HG03558 (cell line): ENCODE data around the gene GPR158.

Source experiments
- ATAC-seq: cut with Tn5 transposase; IDR thresholded peaks from one replicate; pipeline ENCODE4 v1.9.1; 2021; ENCODE audit warnings: moderate number of reproducible peaks; ENCODE audit not compliant: unreplicated experiment; ENCODE audit errors: extremely low read depth

GPR158 gene

GRCh38 chr10:25556457-25556856 lies 381.7 kb downstream of the GPR158 start:
- no peak for ATAC-seq

- no peak for ATAC-seq
Observed at GRCh38 chr10:25557136-25557535, 382.3 kb downstream of the GPR158 start.

GRCh38 chr10:25561758-25562157 lies 387.0 kb downstream of the GPR158 start:
- ATAC-seq: no peak

- ATAC-seq: no peak
Observed at GRCh38 chr10:25562547-25562946, 387.7 kb downstream of the GPR158 start.

- ATAC-seq: no peak
Observed at GRCh38 chr10:25564351-25564750, 389.6 kb downstream of the GPR158 start.

GRCh38 chr10:25565570-25565969 lies 390.8 kb downstream of the GPR158 start:
- ATAC-seq: no peak

- ATAC-seq: no peak
Observed at GRCh38 chr10:25573316-25573715, 398.5 kb downstream of the GPR158 start.

GRCh38 chr10:25575343-25575742 lies 400.5 kb downstream of the GPR158 start:
- ATAC-seq: no peak

- ATAC-seq: no peak
Observed at GRCh38 chr10:25578061-25578460, 403.3 kb downstream of the GPR158 start.

GRCh38 chr10:25582961-25583360 lies 408.2 kb downstream of the GPR158 start:
- no peak for ATAC-seq

GRCh38 chr10:25600651-25601050 lies 425.9 kb downstream of the GPR158 start:
- no peak for ATAC-seq

- no peak for ATAC-seq
Observed at GRCh38 chr10:25604591-25604990, 429.8 kb downstream of the GPR158 start.

- no peak for ATAC-seq
Observed at GRCh38 chr10:25614652-25615051, 439.9 kb downstream of the GPR158 start.

GRCh38 chr10:25615926-25616325 lies 441.1 kb downstream of the GPR158 start:
- no peak for ATAC-seq

GRCh38 chr10:25616903-25617592 lies 442.2 kb downstream of the GPR158 start:
- ATAC-seq: no peak

- ATAC-seq: no peak
Observed at GRCh38 chr10:25627606-25628005, 452.8 kb downstream of the GPR158 start.

GRCh38 chr10:25629333-25629732 lies 454.5 kb downstream of the GPR158 start:
- ATAC-seq: no peak

GRCh38 chr10:25631471-25631870 lies 456.7 kb downstream of the GPR158 start:
- ATAC-seq: no peak

GRCh38 chr10:25632802-25633201 lies 458.0 kb downstream of the GPR158 start:
- ATAC-seq: no peak

- no peak for ATAC-seq
Observed at GRCh38 chr10:25633542-25633941, 458.7 kb downstream of the GPR158 start.

GRCh38 chr10:25639646-25640045 lies 464.8 kb downstream of the GPR158 start:
- no peak for ATAC-seq

GRCh38 chr10:25641595-25641994 lies 466.8 kb downstream of the GPR158 start:
- ATAC-seq: no peak
